ENCODE data around the gene LRMDA.

- TF ChIP-seq POLR2AphosphoS5 (IDR thresholded peaks at IDR 0.05; ENCODE audit: low read depth, low read length): no peak
- no peak for TF ChIP-seq CTCF (IDR thresholded peaks at IDR 0.05 in 2 of 3, conservative IDR thresholded peaks at IDR 0.05 in 1 of 3; ENCODE audit: borderline replicate concordance in 1 of 3, insufficient read depth in 1 of 3, low read depth in 2 of 3, low read length in 2 of 3)
- TF ChIP-seq, protein P1, sequence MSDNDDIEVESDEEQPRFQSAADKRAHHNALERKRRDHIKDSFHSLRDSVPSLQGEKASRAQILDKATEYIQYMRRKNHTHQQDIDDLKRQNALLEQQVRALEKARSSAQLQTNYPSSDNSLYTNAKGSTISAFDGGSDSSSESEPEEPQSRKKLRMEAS (IDR thresholded peaks at IDR 0.05): no peak
- TF ChIP-seq EZH2phosphoT487 (IDR thresholded peaks at IDR 0.05; ENCODE audit: borderline replicate concordance): no peak
- no peak for TF ChIP-seq POLR2A (IDR thresholded peaks at IDR 0.05; ENCODE audit: borderline replicate concordance, extremely low read depth, insufficient read depth, insufficient read length)
- no peak for TF ChIP-seq ATF3 (IDR thresholded peaks at IDR 0.05)
- no peak for TF ChIP-seq SRF (IDR thresholded peaks at IDR 0.05; ENCODE audit: low read depth)
Observed at GRCh38 chr10:75630746-75631145, 199.3 kb downstream of the LRMDA start.

Measured in HCT116 (cell line).